Fibroblast of pulmonary artery (primary cell): Measurements from ENCODE around the gene CIB2.
A peak's percentile ranks its signal among the peaks of the same experiment; 100 is the strongest.

Source experiments
- DNase-seq: peaks from one replicate; pipeline ENCODE4 v3.0.0-alpha.2; 2010; ENCODE audit warnings: low read depth
- H3K4me3 ChIP-seq: replicated peaks from 2 replicates; pipeline ENCODE4 v1.5.1; 2011; ENCODE audit warnings: low read depth, mild to moderate bottlenecking, control low read depth, low read length, moderate library complexity
- CTCF ChIP-seq: IDR thresholded peaks from 2 replicates; pipeline ENCODE4 v1.5.1; 2011; ENCODE audit warnings: mild to moderate bottlenecking, control low read depth, low read length, inconsistent platforms; ENCODE audit errors: missing control alignments

CIB2 gene

GRCh38 chr15:78131295-78132061 is at the start of gene CIB2:
Gene CIB2 (minus strand): TSS chr15:78131445. CDS start chr15:78131215, 230 bp downstream.
- TF ChIP-seq CTCF: no peak
- peak; percentile 53 for DNase-seq
- H3K4me3 ChIP-seq: peak within 1 kb of the TSS; percentile 66

GRCh38 chr15:78179906-78180305 is 48.7 kb upstream of the CIB2 start:
- no peak overlapping the region for H3K4me3 ChIP-seq
- TF ChIP-seq CTCF: no peak
- no peak for DNase-seq

- DNase-seq: no peak
- TF ChIP-seq CTCF: no peak
- H3K4me3 ChIP-seq: no peak overlapping the region
Observed at GRCh38 chr15:78179286-78179840, 48.1 kb upstream of the CIB2 start.

- DNase-seq: no peak
- no peak overlapping the region for H3K4me3 ChIP-seq
- TF ChIP-seq CTCF: no peak
Observed at GRCh38 chr15:78178064-78178463, 46.8 kb upstream of the CIB2 start.

GRCh38 chr15:78177447-78177873 is 46.2 kb upstream of the CIB2 start:
- peak; percentile 71 for TF ChIP-seq CTCF
- no peak overlapping the region for H3K4me3 ChIP-seq
- peak; percentile 25 for DNase-seq

- TF ChIP-seq CTCF: no peak
- no peak for DNase-seq
- no peak overlapping the region for H3K4me3 ChIP-seq
Observed at GRCh38 chr15:78175330-78175729, 44.1 kb upstream of the CIB2 start.
